Panc1 (cell line): Measurements from ENCODE around the gene CFH. TPM values are rescaled to one million over a fixed set of nuclear protein-coding genes. Genes with fewer than 3 reads are reported as not detected.

Source experiments
- ATAC-seq: fragments of 200-7000 bp; cut with Tn5 transposase; 2 replicates; pipeline ENCODE4 v1.9.1; 2020; ENCODE audit warnings: mild to moderate bottlenecking, moderate library complexity
- BruUV-seq: library from RNA; stranded (reverse); fragments of 400-500 nt; replicated peaks from 2 replicates; lab custom pipeline; 2021; lab: Mats Ljungman, UMichigan
- CTCF ChIA-PET: fragments of 300-600 bp; sonication (Branson Sonifier 250); formaldehyde crosslinking; loops from one replicate; lab custom pipeline; 2022; ENCODE audit warnings: antibody characterized with exemption; lab: Charles Lee
- POLR2A ChIA-PET: fragments of 300-600 bp; sonication (Branson Sonifier 250); formaldehyde crosslinking; loops from one replicate; lab custom pipeline; 2022; ENCODE audit warnings: antibody characterized with exemption; lab: Charles Lee
- DNase-seq: peaks from one replicate; pipeline ENCODE4 v3.0.0-alpha.2; 2010; ENCODE audit warnings: low read depth, low spot score
- H3K27ac ChIP-seq: 2 replicates; pipeline ENCODE4 v1.5.1; 2011; ENCODE audit warnings: mild to moderate bottlenecking, low read length, inconsistent platforms
- H3K27me3 ChIP-seq: fragments of 200-500 bp; sonication (Bioruptor generic); 2 replicates; pipeline ENCODE4 v1.6.0; 2014; ENCODE audit warnings: low read length, inconsistent platforms; ENCODE audit not compliant: control insufficient read depth, insufficient read depth
- H3K36me3 ChIP-seq: fragments of 200-500 bp; sonication (Bioruptor generic); 2 replicates; pipeline ENCODE4 v1.5.1; 2014; ENCODE audit warnings: inconsistent platforms, mild to moderate bottlenecking, low read length, moderate library complexity; ENCODE audit not compliant: control insufficient read depth, insufficient read depth
- H3K4me1 ChIP-seq: 2 replicates; pipeline ENCODE4 v1.5.1; 2011; ENCODE audit warnings: inconsistent platforms, mild to moderate bottlenecking, low read length, moderate library complexity; ENCODE audit not compliant: control insufficient read depth, insufficient read depth
- H3K4me3 ChIP-seq, 2 experiments: 2 replicates each; pipeline ENCODE4 v1.5.1; 2011 to 2012; ENCODE audit warnings: low read depth in 2 of 2, low read length in 2 of 2, mild to moderate bottlenecking in 2 of 2, inconsistent platforms in 1 of 2, moderate library complexity in 1 of 2
- H3K9me3 ChIP-seq: fragments of 200-500 bp; sonication (Bioruptor generic); 2 replicates; pipeline ENCODE4 v1.5.1; 2014; ENCODE audit warnings: low read depth, mild to moderate bottlenecking, inconsistent platforms, low read length, moderate library complexity; ENCODE audit not compliant: control insufficient read depth, insufficient read depth
- POLR2AphosphoS5 ChIP-seq: IDR thresholded peaks from 2 replicates; pipeline ENCODE4 v1.6.1; 2012; ENCODE audit warnings: mild to moderate bottlenecking, low read depth, low read length, moderate library complexity
- SIN3A ChIP-seq: IDR thresholded peaks from 2 replicates; pipeline ENCODE4 v1.6.1; 2012; ENCODE audit warnings: low read depth, mild to moderate bottlenecking, low read length, moderate library complexity, borderline replicate concordance; ENCODE audit not compliant: insufficient read depth
- TCF7L2 ChIP-seq: IDR thresholded peaks from 2 replicates; pipeline ENCODE4 v1.6.1; 2011; ENCODE audit warnings: mild to moderate bottlenecking, low read depth, low read length, inconsistent platforms
- in situ Hi-C: cut with HindIII; loops from 2 replicates; pipeline ENCODE4 v1.10.0; 2016; ENCODE audit warnings: low sequenced_read_pairs, low pct_unique_long_range_greater_than_20kb
- intact Hi-C: fragments of 100-400 bp; cut with micrococcal nuclease; formaldehyde crosslinking; loops from one replicate; pipeline ENCODE4 v1.10.0; 2022; ENCODE audit not compliant: unreplicated experiment
- total RNA-seq: library from RNA; stranded (reverse); gene quantifications from one replicate; pipeline ENCODE4 v1.2.1, GENCODE V29; 2021; ENCODE audit not compliant: unreplicated experiment
- TF ChIP-seq, protein P1 (sequence below): fragments of 450-650 bp; IDR thresholded peaks from 2 replicates; pipeline ENCODE4 v1.5.1; 2017; ENCODE audit warnings: mild to moderate bottlenecking
- TF ChIP-seq, protein P2 (sequence below), 2 experiments: IDR thresholded peaks; 2 replicates each; pipeline ENCODE4 v1.6.1; 2011 to 2012; ENCODE audit warnings: low read depth in 2 of 2, control low read depth in 1 of 2, low read length in 1 of 2, mild to moderate bottlenecking in 1 of 2, moderate library complexity in 1 of 2; ENCODE audit not compliant: insufficient read depth in 1 of 2

CFH gene
- total RNA-seq, 1 experiment from 2014 or later, result 0.36 TPM

DNA sequence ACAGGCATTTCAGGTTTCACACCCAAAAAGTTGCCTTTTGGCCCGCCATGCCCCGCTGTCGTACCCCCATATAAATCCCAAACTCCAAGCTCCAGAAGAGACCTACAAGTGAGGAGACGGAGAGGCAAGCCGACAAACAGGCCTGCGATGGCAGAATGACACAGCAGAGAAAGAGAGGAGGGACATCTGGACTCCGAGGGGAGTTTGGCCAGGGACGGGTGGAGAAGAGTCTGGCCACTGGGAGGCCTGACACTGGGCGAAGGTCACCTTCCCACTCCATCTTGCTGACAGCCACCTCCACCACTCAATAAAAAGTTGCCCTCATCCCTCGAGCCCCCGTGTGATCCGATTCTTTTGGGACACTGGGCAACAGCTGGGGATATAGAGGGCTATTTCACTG, 1.9 kb upstream of the CFH start:
- ATAC-seq (no peak), DNase-seq (no peak)
- ChIA-PET CTCF (no interaction called here), POLR2A (no interaction called here)
- no peak overlapping the region for H3K4me3 ChIP-seq
- intact Hi-C loops, result no loop called here
- H3K4me1 ChIP-seq, result no peaks in the 10 kb centered on the region; the same call in 1 of the 2 replicates
- no peaks in the 10 kb centered on the region for H3K27me3 ChIP-seq
- in situ Hi-C loops, result no loop called here
- no peaks in the 10 kb centered on the region for H3K36me3 ChIP-seq
- H3K27ac ChIP-seq, result no peak overlapping the region
- no TSS peak for BruUV-seq
- no peaks in the 10 kb centered on the region for H3K9me3 ChIP-seq
- TF ChIP-seq, protein P1, sequence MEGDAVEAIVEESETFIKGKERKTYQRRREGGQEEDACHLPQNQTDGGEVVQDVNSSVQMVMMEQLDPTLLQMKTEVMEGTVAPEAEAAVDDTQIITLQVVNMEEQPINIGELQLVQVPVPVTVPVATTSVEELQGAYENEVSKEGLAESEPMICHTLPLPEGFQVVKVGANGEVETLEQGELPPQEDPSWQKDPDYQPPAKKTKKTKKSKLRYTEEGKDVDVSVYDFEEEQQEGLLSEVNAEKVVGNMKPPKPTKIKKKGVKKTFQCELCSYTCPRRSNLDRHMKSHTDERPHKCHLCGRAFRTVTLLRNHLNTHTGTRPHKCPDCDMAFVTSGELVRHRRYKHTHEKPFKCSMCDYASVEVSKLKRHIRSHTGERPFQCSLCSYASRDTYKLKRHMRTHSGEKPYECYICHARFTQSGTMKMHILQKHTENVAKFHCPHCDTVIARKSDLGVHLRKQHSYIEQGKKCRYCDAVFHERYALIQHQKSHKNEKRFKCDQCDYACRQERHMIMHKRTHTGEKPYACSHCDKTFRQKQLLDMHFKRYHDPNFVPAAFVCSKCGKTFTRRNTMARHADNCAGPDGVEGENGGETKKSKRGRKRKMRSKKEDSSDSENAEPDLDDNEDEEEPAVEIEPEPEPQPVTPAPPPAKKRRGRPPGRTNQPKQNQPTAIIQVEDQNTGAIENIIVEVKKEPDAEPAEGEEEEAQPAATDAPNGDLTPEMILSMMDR, result no peak
- no peak for TF ChIP-seq SIN3A
- TF ChIP-seq TCF7L2, result no peak
- TF ChIP-seq, protein P2, sequence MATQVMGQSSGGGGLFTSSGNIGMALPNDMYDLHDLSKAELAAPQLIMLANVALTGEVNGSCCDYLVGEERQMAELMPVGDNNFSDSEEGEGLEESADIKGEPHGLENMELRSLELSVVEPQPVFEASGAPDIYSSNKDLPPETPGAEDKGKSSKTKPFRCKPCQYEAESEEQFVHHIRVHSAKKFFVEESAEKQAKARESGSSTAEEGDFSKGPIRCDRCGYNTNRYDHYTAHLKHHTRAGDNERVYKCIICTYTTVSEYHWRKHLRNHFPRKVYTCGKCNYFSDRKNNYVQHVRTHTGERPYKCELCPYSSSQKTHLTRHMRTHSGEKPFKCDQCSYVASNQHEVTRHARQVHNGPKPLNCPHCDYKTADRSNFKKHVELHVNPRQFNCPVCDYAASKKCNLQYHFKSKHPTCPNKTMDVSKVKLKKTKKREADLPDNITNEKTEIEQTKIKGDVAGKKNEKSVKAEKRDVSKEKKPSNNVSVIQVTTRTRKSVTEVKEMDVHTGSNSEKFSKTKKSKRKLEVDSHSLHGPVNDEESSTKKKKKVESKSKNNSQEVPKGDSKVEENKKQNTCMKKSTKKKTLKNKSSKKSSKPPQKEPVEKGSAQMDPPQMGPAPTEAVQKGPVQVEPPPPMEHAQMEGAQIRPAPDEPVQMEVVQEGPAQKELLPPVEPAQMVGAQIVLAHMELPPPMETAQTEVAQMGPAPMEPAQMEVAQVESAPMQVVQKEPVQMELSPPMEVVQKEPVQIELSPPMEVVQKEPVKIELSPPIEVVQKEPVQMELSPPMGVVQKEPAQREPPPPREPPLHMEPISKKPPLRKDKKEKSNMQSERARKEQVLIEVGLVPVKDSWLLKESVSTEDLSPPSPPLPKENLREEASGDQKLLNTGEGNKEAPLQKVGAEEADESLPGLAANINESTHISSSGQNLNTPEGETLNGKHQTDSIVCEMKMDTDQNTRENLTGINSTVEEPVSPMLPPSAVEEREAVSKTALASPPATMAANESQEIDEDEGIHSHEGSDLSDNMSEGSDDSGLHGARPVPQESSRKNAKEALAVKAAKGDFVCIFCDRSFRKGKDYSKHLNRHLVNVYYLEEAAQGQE (IDR thresholded peaks at IDR 0.05; ENCODE audit: insufficient read depth in 1 of 2, low read depth in 2 of 2, low read length in 1 of 2), result no peak
- no peak for TF ChIP-seq POLR2AphosphoS5

DNA sequence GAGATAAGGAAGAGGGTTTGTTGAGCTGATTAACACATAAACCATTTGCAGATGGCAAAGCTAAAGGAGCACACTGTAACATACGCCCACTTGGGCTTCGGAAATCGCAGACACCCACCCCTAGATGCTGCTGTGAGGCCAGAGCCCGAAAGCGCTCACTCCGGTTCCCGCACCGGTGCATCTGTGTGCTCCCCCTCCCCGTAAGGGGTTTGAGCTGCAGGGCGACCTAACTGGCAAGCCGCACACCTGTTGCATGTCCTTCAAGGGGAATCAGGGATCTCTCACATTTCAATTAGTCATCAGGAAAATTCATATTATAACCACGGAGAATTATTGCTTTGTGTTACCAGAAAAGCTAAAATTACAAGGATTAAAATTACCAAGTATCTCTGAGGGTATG, 1.4 kb upstream of the CFH start:
- Histone ChIP-seq H3K4me3 (no peak overlapping the region), H3K27me3 (no peaks in the 10 kb centered on the region), H3K36me3 (no peaks in the 10 kb centered on the region), H3K4me1 (no peaks in the 10 kb centered on the region; the same call in 1 of the 2 replicates), H3K27ac (no peak overlapping the region), H3K9me3 (no peaks in the 10 kb centered on the region)
- DNase-seq, result no peak
- ChIA-PET POLR2A (interaction anchor here (0.7 kb wide), 1 partner anchor 41 kb away, joined by 3 read pairs; no protein-coding TSS in a partner anchor), CTCF (no interaction called here)
- in situ Hi-C loops, result no loop called here
- no peak for ATAC-seq
- intact Hi-C loops, result no loop called here
- no TSS peak for BruUV-seq
- TF ChIP-seq, protein P1, result no peak
- no peak for TF ChIP-seq POLR2AphosphoS5
- no peak for TF ChIP-seq SIN3A
- TF ChIP-seq, protein P2 (IDR thresholded peaks at IDR 0.05; ENCODE audit: insufficient read depth in 1 of 2, low read depth in 2 of 2, low read length in 1 of 2), result no peak
- no peak for TF ChIP-seq TCF7L2
